Muscle of leg (tissue), 16 donors: Measurements from ENCODE around the gene TMEM273. TPM values are rescaled to one million over a fixed set of nuclear protein-coding genes. Genes with fewer than 3 reads are reported as not detected.

Experiments
- DNase-seq: peaks from one replicate; pipeline ENCODE4 v3.0.0; 2013
- H3K27ac ChIP-seq: one replicate; pipeline ENCODE4 v1.5.1; 2013; ENCODE audit warnings: mild to moderate bottlenecking, low read length, control low read depth
- H3K27me3 ChIP-seq: one replicate; pipeline ENCODE4 v1.6.1; 2013; ENCODE audit warnings: low read length; ENCODE audit not compliant: control insufficient read depth, insufficient read depth
- H3K36me3 ChIP-seq: one replicate; pipeline ENCODE4 v1.6.1; 2013; ENCODE audit warnings: low read length; ENCODE audit not compliant: control insufficient read depth, insufficient read depth
- H3K4me1 ChIP-seq: one replicate; pipeline ENCODE4 v1.6.1; 2013; ENCODE audit warnings: low read length; ENCODE audit not compliant: control insufficient read depth, insufficient read depth
- H3K4me3 ChIP-seq: one replicate; pipeline ENCODE4 v1.5.1; 2013; ENCODE audit warnings: low read length, control low read depth
- H3K9me3 ChIP-seq: replicated peaks from 2 replicates; pipeline ENCODE4 v1.6.1; 2013; ENCODE audit warnings: low read depth, low read length; ENCODE audit not compliant: control insufficient read depth
- WGBS: methylation state at CpG from one replicate; pipeline ENCODE4 v1.1.5; 2013; ENCODE audit warnings: missing lambda C conversion rate; ENCODE audit not compliant: insufficient coverage; 5-methylcytosine and 5-hydroxymethylcytosine counted together
- long read RNA-seq, 11 donors: transcript quantifications; one replicate each; lab custom pipeline, GENCODE V29; 2026
- polyA plus RNA-seq, 8 donors: library from polyadenylated mRNA; unstranded; fragments of 120-200 nt; gene quantifications; one replicate each; pipeline versions ENCODE4 v1.2.1 to v1.2.3, GENCODE V29; 2013; ENCODE audit warnings: inconsistent platforms in 1 of 8, low replicate concordance in 1 of 8; ENCODE audit not compliant: insufficient read length in 8 of 8, insufficient read depth in 1 of 8
- total RNA-seq: library from RNA; stranded (reverse); fragments of 120-200 nt; gene quantifications from one replicate; pipeline ENCODE4 v1.2.4, GENCODE V29; 2013

Gene TMEM273, protein sequence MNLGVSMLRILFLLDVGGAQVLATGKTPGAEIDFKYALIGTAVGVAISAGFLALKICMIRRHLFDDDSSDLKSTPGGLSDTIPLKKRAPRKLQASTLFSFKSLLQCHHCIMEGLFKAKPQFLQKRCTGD
- total RNA-seq (9.5 TPM), polyA plus RNA-seq (1 to 10 TPM; 3.9 to 6.6 (median 5.4) TPM)
- long read RNA-seq, donor 1, result 0 reads
- long read RNA-seq, donor 2, result 0 reads
- long read RNA-seq, donor 3, partial matches to known transcripts, result 0 of 1 reads
- long read RNA-seq, donor 3, other reads (novel, unspliced or antisense), result 0 of 1 reads
- long read RNA-seq, donor 4, result 0 reads
- long read RNA-seq, donor 5, partial matches to known transcripts, result 0 of 1 reads
- long read RNA-seq, donor 5, other reads (novel, unspliced or antisense), result 0 of 1 reads
- long read RNA-seq, donor 6, partial matches to known transcripts, result 0 of 2 reads
- long read RNA-seq, donor 6, other reads (novel, unspliced or antisense), result 0 of 2 reads
- long read RNA-seq, donor 7, partial matches to known transcripts, result 0 of 2 reads
- long read RNA-seq, donor 7, other reads (novel, unspliced or antisense), result 0 of 2 reads
- long read RNA-seq, donor 8, partial matches to known transcripts, result 0 of 1 reads
- long read RNA-seq, donor 8, other reads (novel, unspliced or antisense), result 0 of 1 reads
- long read RNA-seq, donor 9, result 0 reads
- long read RNA-seq, donor 10, result 0 reads
- long read RNA-seq, donor 11, partial matches to known transcripts, result 0 of 2 reads
- long read RNA-seq, donor 11, other reads (novel, unspliced or antisense), result 0 of 2 reads

DNA sequence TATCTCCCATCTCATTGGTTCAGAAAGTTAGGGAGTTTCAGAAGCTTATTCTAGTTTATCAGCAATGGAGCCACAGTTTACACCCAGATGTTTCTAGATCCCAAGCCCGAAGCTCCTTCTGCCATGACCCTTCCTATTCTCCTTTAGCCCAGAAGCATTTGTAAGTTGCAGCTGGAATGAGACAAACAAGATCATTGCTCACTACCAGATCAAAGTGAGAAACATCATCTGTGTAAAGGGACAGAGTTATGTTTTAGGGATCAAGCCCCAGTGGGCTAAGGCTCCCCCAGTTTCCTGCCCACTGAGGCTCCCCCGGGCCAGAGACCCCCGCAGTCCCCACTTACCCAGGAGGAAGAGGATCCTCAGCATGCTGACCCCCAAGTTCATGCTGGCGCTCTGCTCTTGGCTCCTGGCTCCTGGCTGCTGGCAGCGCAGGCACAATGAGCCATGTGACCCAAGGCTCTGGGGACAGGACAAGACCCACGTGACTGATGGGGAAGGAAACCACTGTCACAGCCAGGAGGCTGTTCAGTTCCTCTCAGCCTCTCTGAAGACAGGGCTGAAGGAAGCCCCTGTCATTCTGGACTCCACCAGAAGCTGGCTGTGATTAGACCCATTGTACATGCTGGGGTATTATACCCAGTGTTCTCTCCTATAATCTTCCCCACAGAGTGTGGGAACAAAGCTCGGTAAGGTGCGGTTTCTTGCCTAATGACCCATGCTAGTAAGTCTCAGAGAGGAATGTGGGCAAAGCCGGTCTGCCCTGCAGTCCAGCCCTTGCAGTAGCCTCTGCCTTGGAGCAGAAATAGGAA is at the start of gene TMEM273:
Gene TMEM273, minus strand, starts transcription at position 442 of the 812 bp plus-strand sequence. Its CDS starts 55 bp downstream, at position 387.
- Histone ChIP-seq H3K4me1 (peaks cover 10% of the 10 kb centered on the region), H3K4me3 (peak within 1 kb of the TSS; percentile 4), H3K36me3 (no peaks in the 10 kb centered on the region), H3K27me3 (no peaks in the 10 kb centered on the region), H3K9me3 (no peaks in the 10 kb centered on the region), H3K27ac (peak within 1 kb of the TSS; percentile 43)
- WGBS, result 62% methylated on average over 4 of the region's 9 CpGs
- DNase-seq, result peak; percentile 79

DNA sequence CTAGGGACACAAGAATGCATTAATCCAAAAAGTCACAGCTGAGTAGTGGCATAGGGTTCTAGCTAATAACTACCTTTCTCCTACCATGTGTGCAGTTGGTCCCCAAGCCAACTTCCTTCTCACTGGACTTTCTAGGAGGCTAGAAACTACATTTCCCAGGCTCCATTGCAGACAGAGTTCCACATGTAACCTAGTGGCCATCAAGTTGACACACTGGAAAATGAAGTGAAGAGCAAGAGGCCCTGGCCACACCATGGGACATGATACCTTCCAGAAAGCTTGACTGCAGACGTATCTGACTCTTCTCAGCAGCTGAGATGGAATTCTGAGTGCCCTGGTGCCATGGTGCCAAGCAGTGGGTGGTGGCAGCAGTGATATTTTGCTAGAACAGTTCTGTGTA is 49.8 kb upstream of the TMEM273 start:
- WGBS, result 60% methylated on average over 1 of the region's 1 CpG
- H3K27ac ChIP-seq, result no peak overlapping the region
- no peaks in the 10 kb centered on the region for H3K36me3 ChIP-seq
- H3K9me3 ChIP-seq, result no peaks in the 10 kb centered on the region
- no peak overlapping the region for H3K4me3 ChIP-seq
- no peaks in the 10 kb centered on the region for H3K27me3 ChIP-seq
- H3K4me1 ChIP-seq, result peaks cover 15% of the 10 kb centered on the region
- DNase-seq, result no peak

DNA sequence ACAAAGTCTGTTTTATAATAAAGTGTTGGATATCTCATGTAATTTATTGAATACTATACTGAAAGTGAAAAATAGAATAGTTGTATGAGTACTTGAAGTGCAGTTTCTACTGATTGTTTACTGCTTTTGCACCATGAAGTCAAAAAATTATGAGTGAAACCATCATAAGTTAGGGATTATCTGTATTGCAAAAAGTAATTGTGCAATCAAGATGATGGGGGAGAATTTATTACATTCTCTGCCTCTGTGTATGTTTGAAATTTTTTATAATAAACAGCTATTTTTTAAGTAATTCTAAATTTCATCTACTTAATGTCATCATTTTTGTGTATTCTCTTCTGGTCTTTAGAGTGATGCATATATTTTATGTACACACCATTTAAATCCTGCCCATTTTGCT is 47.2 kb upstream of the TMEM273 start:
- Histone ChIP-seq H3K27ac (no peak overlapping the region), H3K36me3 (no peaks in the 10 kb centered on the region), H3K9me3 (no peaks in the 10 kb centered on the region), H3K4me1 (no peaks in the 10 kb centered on the region), H3K4me3 (no peak overlapping the region), H3K27me3 (no peaks in the 10 kb centered on the region)
- DNase-seq, result no peak

DNA sequence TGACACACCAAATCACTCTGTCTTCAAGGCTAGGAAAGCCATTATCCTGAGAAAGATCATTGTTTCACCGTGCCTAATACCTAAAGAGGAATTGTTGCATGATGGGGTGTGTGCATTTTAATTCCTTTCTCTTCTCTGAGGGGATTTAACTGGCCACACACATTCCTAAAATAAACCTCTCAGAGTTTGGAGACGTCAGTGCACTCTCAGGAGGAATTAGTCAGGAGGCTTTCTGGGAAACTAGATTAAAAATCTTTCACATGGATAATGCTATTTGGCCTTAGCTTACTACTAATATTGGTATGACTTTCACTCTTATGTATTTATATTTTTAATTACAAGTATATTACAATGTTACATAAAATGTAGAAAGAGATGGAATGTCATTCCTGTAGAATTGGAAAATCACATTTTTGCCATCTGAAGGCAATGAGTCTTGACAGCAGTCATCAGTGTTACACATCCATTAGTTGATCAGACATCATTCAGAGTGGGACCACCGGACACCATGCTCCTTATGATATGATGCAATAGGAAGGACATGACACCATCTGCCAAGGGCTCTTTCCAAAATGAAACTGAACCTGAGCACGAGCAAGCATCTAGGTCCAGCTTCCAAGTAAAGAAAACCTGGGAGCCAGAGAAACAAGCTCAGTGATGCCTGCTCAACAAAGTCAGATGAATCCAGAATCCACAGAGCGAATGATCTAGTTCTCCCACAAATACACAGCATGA is 43.1 kb upstream of the TMEM273 start:
- WGBS, result 60% methylated on average over 2 of the region's 5 CpGs
- Histone ChIP-seq H3K36me3 (no peaks in the 10 kb centered on the region), H3K9me3 (no peaks in the 10 kb centered on the region), H3K27ac (no peak overlapping the region), H3K4me3 (no peak overlapping the region), H3K4me1 (no peaks in the 10 kb centered on the region), H3K27me3 (no peaks in the 10 kb centered on the region)
- DNase-seq, result no peak

DNA sequence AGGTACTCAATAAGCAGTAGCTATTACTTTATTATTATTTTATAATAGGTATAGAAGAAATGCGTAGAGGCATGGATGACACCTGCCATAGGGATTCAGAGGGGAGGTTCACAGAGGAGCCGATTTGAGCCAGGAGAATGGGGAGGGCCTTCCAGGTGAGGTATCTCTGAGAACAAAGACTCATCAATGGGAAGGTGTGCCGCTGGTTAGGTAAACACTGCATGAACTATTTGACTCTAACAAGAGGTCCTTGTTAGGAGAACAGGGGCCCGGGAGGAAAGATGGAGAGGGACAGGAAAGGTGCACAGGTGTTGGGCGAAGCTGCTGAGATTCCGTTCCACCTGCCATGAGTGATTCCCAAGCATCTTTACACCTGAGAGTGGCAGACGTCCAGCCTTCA is 41.8 kb upstream of the TMEM273 start:
- no peak for DNase-seq
- no peaks in the 10 kb centered on the region for H3K4me1 ChIP-seq
- H3K36me3 ChIP-seq, result no peaks in the 10 kb centered on the region
- no peak overlapping the region for H3K27ac ChIP-seq
- no peaks in the 10 kb centered on the region for H3K9me3 ChIP-seq
- 73% methylated on average over 6 of the region's 7 CpGs for WGBS
- no peak overlapping the region for H3K4me3 ChIP-seq
- H3K27me3 ChIP-seq, result no peaks in the 10 kb centered on the region

DNA sequence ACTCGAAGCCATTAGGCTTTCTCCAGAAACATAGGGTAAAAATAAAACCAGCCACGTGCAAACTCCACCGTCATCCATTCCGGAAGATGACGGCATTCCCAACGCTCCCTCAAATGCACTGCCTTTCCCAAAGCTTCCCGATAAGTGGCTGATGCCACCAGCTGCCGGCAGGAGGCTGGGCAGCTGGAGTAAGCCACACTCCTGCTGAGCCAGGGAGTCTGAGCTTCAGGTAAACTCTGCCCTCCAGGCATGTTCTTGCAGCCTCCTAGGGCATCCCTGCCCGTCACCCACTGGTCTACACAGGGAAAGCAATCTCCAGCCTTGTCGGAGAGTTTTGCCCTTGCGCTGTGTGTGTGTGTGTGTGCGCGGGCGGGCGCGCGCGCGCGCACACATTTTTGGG is 40.5 kb upstream of the TMEM273 start:
- Histone ChIP-seq H3K4me3 (no peak overlapping the region), H3K4me1 (no peaks in the 10 kb centered on the region), H3K36me3 (no peaks in the 10 kb centered on the region), H3K27ac (no peak overlapping the region), H3K27me3 (no peaks in the 10 kb centered on the region), H3K9me3 (no peaks in the 10 kb centered on the region)
- 82% methylated on average over 14 of the region's 20 CpGs for WGBS
- DNase-seq, result no peak

DNA sequence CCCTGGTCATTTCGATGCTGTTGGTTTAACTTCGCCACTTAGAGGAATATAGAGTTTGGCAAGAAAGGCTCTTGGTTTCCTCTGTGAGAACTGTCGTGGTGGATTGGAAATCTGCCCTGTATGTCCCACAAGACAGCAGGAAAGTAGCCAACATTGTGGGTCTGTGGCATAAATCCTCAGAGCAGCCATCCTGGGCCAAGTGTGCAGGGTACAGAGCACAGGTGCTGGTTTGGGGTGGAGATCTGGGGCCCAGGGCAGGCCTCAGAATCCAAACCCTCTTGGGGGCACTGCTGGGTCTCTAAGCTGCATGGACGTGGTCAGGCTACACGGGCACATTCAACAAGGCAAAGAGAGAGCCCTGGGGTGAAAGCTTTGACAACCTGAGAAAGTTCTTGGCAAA is 39.2 kb upstream of the TMEM273 start:
- no peaks in the 10 kb centered on the region for H3K4me1 ChIP-seq
- no peak overlapping the region for H3K4me3 ChIP-seq
- peaks cover 2% of the 10 kb centered on the region for H3K27me3 ChIP-seq
- 61% methylated on average over 4 of the region's 5 CpGs for WGBS
- no peaks in the 10 kb centered on the region for H3K9me3 ChIP-seq
- DNase-seq, result no peak
- no peaks in the 10 kb centered on the region for H3K36me3 ChIP-seq
- H3K27ac ChIP-seq, result no peak overlapping the region

DNA sequence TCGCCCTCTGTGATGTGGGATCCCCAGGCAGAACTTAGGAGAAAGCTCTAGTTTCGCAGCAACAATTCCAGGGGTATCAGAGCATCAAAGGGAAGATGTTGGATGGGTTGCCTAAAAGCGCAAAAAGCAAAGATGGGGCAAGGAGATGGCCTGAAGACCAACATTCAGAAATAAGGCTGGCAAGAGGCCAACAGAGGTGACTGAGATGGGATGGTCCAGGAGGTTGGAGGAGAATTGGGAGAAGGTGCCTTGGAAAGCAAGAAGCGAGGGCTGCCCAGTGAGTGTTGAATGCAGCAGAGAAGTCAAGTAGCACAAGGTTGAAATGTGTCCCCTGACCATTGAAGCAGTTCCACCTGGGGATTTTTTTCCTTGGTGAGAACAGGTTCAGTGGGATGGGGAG is 38.4 kb upstream of the TMEM273 start:
- Histone ChIP-seq H3K27me3 (peaks cover 2% of the 10 kb centered on the region), H3K36me3 (no peaks in the 10 kb centered on the region), H3K9me3 (no peaks in the 10 kb centered on the region), H3K4me3 (no peak overlapping the region), H3K4me1 (no peaks in the 10 kb centered on the region), H3K27ac (no peak overlapping the region)
- DNase-seq, result no peak
- 74% methylated on average over 4 of the region's 4 CpGs for WGBS

DNA sequence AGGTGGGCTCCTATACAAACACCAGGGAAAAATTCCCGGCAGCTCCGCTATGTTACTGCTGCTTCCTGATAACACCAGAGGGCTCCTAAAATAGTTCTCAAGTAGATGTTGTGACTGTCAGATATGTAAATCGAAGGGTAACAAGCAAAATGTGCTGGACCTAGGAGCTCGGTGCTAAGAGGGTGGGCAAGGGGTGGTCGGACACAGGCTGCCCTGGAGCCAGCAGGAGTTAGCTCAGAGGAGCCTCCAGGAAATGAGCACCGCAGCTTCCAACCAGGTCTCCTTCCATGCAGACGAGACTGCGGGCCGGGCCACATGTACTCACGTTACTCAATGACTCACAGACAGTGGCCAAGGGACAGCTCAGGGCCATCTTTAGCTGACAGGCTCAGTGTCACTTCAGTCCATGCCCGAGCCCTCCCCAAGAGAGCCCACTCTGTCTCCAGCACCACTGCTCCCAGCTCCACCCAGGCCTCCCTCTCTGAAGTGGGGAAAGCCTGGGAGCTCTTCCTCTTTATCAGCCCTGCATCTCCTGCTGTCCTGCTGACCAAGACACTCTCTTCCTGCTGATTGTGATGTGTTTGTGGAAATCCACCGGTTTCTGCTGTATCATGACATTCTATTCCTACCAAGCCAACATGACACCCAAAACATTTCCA is 37.2 kb upstream of the TMEM273 start:
- Histone ChIP-seq H3K9me3 (no peaks in the 10 kb centered on the region), H3K27me3 (peaks cover 2% of the 10 kb centered on the region), H3K27ac (no peak overlapping the region), H3K4me1 (no peaks in the 10 kb centered on the region), H3K36me3 (no peaks in the 10 kb centered on the region), H3K4me3 (no peak overlapping the region)
- DNase-seq, result peak; percentile 68
- 67% methylated on average over 9 of the region's 12 CpGs for WGBS
